CD4-positive, alpha-beta T cell treated with Interleukin-12 subunit alpha and Interleukin-12 subunit beta, for 1 hour (primary cell): ENCODE results near the gene LRFN3.
"Not testable (repeated sequence)": the region's sequence is repeated elsewhere in the genome, so short reads cannot be mapped to it uniquely, and the experiment has no call there.

Source experiments
- DNase-seq: peaks from one replicate; pipeline ENCODE4 v3.0.0-alpha.2; 2020

The LRFN3 gene

GRCh38 chr19:35977446-35978222 lies 41.5 kb downstream of the LRFN3 start:
- DNase-seq = no peak

GRCh38 chr19:35978271-35978670 lies 42.1 kb downstream of the LRFN3 start:
- DNase-seq = no peak

- DNase-seq = no peak
Measured at GRCh38 chr19:35978832-35979365, 42.7 kb downstream of the LRFN3 start.

- not testable (repeated sequence) for DNase-seq
Measured at GRCh38 chr19:35980997-35981396, 44.8 kb downstream of the LRFN3 start.

GRCh38 chr19:35983177-35983576 lies 47.0 kb downstream of the LRFN3 start:
- no peak for DNase-seq

GRCh38 chr19:35986111-35986510 lies 49.9 kb downstream of the LRFN3 start:
- no peak for DNase-seq

- no peak for DNase-seq
Measured at GRCh38 chr19:35986664-35987570, 50.7 kb downstream of the LRFN3 start.

GRCh38 chr19:35987571-35987896 lies 51.4 kb downstream of the LRFN3 start:
- no peak for DNase-seq

GRCh38 chr19:35988824-35989223 lies 52.6 kb downstream of the LRFN3 start:
- DNase-seq = no peak

- DNase-seq = no peak
Measured at GRCh38 chr19:35990156-35990555, 54.0 kb downstream of the LRFN3 start.

- DNase-seq = no peak
Measured at GRCh38 chr19:35990771-35991730, 54.9 kb downstream of the LRFN3 start.

- DNase-seq = no peak
Measured at GRCh38 chr19:35991731-35992450, 55.7 kb downstream of the LRFN3 start.

GRCh38 chr19:35992907-35993765 lies 57.0 kb downstream of the LRFN3 start:
- DNase-seq = no peak

- no peak for DNase-seq
Measured at GRCh38 chr19:35993923-35994598, 57.9 kb downstream of the LRFN3 start.
